Endothelial cell (in vitro differentiated cells): Measurements from ENCODE around the gene NEDD4L. TPM values are rescaled to one million over a fixed set of nuclear protein-coding genes. Genes with fewer than 3 reads are reported as not detected.

Source experiments
- DNase-seq: peaks from one replicate; pipeline ENCODE4 v3.0.0; 2021; ENCODE audit warnings: low spot score
- H3K27ac Mint-ChIP-seq: one replicate; pipeline ENCODE4 v1.8.0; 2021; ENCODE audit warnings: mixed read lengths, inconsistent platforms; ENCODE audit not compliant: unreplicated experiment
- H3K27me3 Mint-ChIP-seq: one replicate; pipeline ENCODE4 v1.8.0; 2021; ENCODE audit warnings: mild to moderate bottlenecking, moderate library complexity, mixed read lengths, inconsistent platforms; ENCODE audit not compliant: unreplicated experiment
- H3K36me3 Mint-ChIP-seq: one replicate; pipeline ENCODE4 v1.8.0; 2021; ENCODE audit warnings: mild to moderate bottlenecking, low read depth, mixed read lengths, inconsistent platforms; ENCODE audit not compliant: unreplicated experiment
- H3K4me1 Mint-ChIP-seq: one replicate; pipeline ENCODE4 v1.8.0; 2021; ENCODE audit warnings: mild to moderate bottlenecking, mixed read lengths, inconsistent platforms; ENCODE audit not compliant: unreplicated experiment
- H3K4me3 Mint-ChIP-seq: one replicate; pipeline ENCODE4 v1.8.0; 2021; ENCODE audit warnings: mild to moderate bottlenecking, mixed read lengths, inconsistent platforms; ENCODE audit not compliant: unreplicated experiment
- H3K9me3 Mint-ChIP-seq: one replicate; pipeline ENCODE4 v1.8.0; 2021; ENCODE audit warnings: mixed read lengths, inconsistent platforms; ENCODE audit not compliant: unreplicated experiment
- total RNA-seq: library from RNA; stranded (reverse); fragmentation: NEBNext Ultra II Directional; extraction: Animal tissue kit (Norgen Biotek cat#: 25700); gene quantifications from one replicate; pipeline ENCODE4 v1.2.1, GENCODE V29; 2021; ENCODE audit not compliant: unreplicated experiment
- TF ChIP-seq, protein P1 (sequence below): fragments of 200-600 bp; sonication (generic); IDR thresholded peaks from one replicate; pipeline ENCODE4 v1.5.0; 2021; ENCODE audit warnings: antibody characterized with exemption; ENCODE audit not compliant: unreplicated experiment

The NEDD4L gene
- total RNA-seq, 1 donor from 2014 or later, result 42.8 TPM

DNA sequence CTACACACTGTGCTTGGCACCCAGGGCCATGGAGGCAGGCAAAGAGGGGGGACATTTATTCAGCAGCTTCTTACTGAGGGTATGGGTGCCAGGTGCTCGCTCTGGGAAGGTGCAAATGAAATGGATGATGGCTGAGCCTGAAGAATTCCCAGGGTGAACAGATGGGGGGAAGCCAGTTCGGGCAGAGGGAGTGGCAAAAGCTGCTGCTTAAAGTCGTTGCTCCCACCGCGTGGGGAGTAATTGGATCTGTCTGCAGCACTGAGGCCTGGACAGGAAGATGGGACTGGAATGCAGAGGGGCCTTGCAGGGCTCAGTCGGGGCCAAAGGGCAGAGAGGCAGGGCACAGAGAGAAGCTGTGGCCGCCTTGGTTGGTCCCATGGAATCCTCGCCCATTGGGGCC lies 51.2 kb downstream of the NEDD4L start:
- TF ChIP-seq, protein P1, sequence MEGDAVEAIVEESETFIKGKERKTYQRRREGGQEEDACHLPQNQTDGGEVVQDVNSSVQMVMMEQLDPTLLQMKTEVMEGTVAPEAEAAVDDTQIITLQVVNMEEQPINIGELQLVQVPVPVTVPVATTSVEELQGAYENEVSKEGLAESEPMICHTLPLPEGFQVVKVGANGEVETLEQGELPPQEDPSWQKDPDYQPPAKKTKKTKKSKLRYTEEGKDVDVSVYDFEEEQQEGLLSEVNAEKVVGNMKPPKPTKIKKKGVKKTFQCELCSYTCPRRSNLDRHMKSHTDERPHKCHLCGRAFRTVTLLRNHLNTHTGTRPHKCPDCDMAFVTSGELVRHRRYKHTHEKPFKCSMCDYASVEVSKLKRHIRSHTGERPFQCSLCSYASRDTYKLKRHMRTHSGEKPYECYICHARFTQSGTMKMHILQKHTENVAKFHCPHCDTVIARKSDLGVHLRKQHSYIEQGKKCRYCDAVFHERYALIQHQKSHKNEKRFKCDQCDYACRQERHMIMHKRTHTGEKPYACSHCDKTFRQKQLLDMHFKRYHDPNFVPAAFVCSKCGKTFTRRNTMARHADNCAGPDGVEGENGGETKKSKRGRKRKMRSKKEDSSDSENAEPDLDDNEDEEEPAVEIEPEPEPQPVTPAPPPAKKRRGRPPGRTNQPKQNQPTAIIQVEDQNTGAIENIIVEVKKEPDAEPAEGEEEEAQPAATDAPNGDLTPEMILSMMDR, result no peak
- H3K4me3 Mint-ChIP-seq, result no peak overlapping the region
- H3K4me1 Mint-ChIP-seq, result peaks cover 10% of the 10 kb centered on the region
- H3K9me3 Mint-ChIP-seq, result no peaks in the 10 kb centered on the region
- DNase-seq, result no peak
- no peaks in the 10 kb centered on the region for H3K36me3 Mint-ChIP-seq
- H3K27me3 Mint-ChIP-seq, result peaks cover 2% of the 10 kb centered on the region
- no peak overlapping the region for H3K27ac Mint-ChIP-seq

DNA sequence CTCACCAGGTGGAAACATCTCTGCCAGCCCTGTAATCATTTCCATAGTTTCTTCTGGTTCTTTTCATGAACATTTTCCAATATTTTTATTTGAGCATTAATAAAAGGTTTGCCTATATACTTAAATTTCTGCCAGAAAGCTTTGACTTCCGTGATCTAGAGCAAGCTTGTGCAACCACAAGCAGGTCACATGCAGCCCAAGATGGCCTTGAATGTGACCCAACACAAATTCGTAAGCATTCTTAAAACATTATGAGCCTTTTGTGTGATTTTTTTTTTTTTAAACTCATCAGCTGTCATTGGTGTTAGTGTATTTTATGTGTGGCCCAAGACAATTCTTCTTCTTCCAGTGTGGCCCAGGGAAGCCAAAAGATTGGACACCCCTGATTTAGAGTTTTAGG lies 51.6 kb downstream of the NEDD4L start:
- Mint-ChIP-seq H3K27ac (no peak overlapping the region), H3K4me1 (peaks cover 10% of the 10 kb centered on the region), H3K36me3 (no peaks in the 10 kb centered on the region), H3K4me3 (no peak overlapping the region), H3K9me3 (no peaks in the 10 kb centered on the region), H3K27me3 (peaks cover 2% of the 10 kb centered on the region)
- TF ChIP-seq, protein P1, result no peak
- no peak for DNase-seq

DNA sequence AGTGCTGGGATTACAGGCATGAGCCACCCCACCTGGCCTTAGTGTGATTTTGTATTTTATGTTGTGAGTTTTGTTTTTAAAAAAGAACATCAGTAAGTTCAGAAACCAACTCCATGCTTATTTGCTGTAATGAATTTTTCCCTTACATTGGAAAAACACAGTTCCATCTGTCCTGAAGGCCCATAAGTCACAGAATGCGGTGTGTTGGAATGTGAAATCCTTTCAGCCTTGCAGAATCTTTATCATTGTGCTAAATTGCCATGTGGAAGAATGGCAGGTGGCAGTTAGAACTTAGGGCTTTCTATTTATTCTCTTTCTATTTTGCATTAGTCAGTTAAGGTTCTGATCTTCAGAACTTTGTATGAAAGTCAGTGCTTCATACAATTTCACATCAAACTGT lies 52.6 kb downstream of the NEDD4L start:
- DNase-seq, result no peak
- H3K36me3 Mint-ChIP-seq, result no peaks in the 10 kb centered on the region
- TF ChIP-seq, protein P1, result no peak
- no peak overlapping the region for H3K4me3 Mint-ChIP-seq
- no peaks in the 10 kb centered on the region for H3K9me3 Mint-ChIP-seq
- H3K27ac Mint-ChIP-seq, result no peak overlapping the region
- H3K4me1 Mint-ChIP-seq, result peaks cover 10% of the 10 kb centered on the region
- peaks cover 2% of the 10 kb centered on the region for H3K27me3 Mint-ChIP-seq

DNA sequence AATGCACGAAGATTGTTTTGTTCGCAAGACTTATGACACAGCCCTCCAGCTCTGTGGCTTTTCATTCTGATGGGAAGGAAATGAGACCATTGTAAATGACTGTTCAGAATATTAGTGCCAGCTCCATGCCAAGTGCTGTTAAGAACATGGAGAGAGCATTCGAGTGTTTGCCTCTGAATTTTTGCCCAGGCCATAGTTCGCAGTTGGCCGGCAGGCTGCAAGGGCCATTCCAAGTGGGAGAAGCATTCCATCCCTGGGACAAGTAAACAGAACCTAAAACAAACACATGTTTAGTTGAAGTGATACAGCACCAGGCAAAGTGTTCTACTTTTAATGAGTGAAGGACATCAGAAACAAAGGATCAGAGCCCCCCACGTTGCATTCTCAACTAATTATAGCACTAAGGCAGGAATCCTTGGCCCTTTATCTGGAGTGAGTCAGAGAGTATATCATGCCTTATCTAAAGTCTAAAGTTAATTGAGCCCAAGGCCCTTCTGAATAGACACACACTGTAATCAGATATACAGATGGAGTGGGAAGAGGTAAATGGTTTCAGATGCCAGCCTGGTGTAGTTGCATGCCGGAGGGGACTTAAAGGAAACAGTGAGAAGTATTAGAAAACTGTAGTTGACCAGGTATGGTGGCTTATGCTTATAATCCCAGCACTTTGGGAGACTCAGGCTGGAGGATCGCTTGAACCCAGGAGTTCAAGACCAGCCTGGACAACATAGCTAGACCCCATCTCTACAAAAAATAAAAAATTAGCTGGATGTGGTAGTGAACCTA lies 53.3 kb downstream of the NEDD4L start:
- Mint-ChIP-seq H3K36me3 (no peaks in the 10 kb centered on the region), H3K27ac (no peak overlapping the region), H3K27me3 (peaks cover 2% of the 10 kb centered on the region), H3K9me3 (no peaks in the 10 kb centered on the region), H3K4me1 (peaks cover 14% of the 10 kb centered on the region), H3K4me3 (no peak overlapping the region)
- no peak for DNase-seq
- TF ChIP-seq, protein P1, result no peak

DNA sequence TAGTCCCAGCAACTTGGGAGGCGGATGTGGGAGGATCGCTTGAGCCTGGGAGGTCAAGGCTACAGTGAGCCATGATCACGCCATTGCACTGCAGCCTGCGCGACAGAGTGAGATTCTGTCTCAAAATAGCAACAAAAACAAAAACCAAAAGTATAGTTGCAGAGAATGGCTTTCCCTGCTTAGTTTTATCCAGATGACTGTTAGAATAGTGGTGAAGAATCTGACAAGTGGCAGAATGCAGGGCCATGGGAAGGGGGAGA lies 53.8 kb downstream of the NEDD4L start:
- Mint-ChIP-seq H3K27ac (no peak overlapping the region), H3K4me3 (no peak overlapping the region), H3K36me3 (no peaks in the 10 kb centered on the region), H3K27me3 (peaks cover 2% of the 10 kb centered on the region), H3K9me3 (no peaks in the 10 kb centered on the region), H3K4me1 (peaks cover 15% of the 10 kb centered on the region)
- TF ChIP-seq, protein P1, result no peak
- no peak for DNase-seq
